GM23248 (cell line): Measurements from ENCODE around the gene ATP6V0E1.

ENCODE experiments used
- EZH2 ChIP-seq: fragments of 200-600 bp; sonication (generic); IDR thresholded peaks from 2 replicates; pipeline ENCODE4 v1.6.1; 2018; ENCODE audit warnings: antibody characterized with exemption, mild to moderate bottlenecking; ENCODE audit not compliant: insufficient read depth, poor library complexity, severe bottlenecking
- EZH2phosphoT487 ChIP-seq: fragments of 200-600 bp; sonication (generic); IDR thresholded peaks from 2 replicates; pipeline ENCODE4 v1.6.1; 2018; ENCODE audit warnings: antibody characterized with exemption, moderate library complexity, mild to moderate bottlenecking, low read depth; ENCODE audit not compliant: insufficient read depth

- TF ChIP-seq EZH2phosphoT487, result no peak
- TF ChIP-seq EZH2, result no peak
These were observed 45.9 kb downstream of the ATP6V0E1 start for GRCh38 chr5:173029499-173029921.
